Stimulated activated CD8-positive, alpha-beta memory T cell treated with anti-CD3 and anti-CD28 coated beads, Interleukin-2, amount 100 ng/mL, for 1 hour (primary cell): ENCODE results near the gene UFD1.

ENCODE experiments used
- DNase-seq, 2 donors: peaks; one replicate each; pipeline ENCODE4 v3.0.0-alpha.2; 2020; ENCODE audit warnings: low read depth in 2 of 2

Gene UFD1

GRCh38 chr22:19429950-19430889, 48.8 kb downstream of the UFD1 start:
- no peak for DNase-seq

GRCh38 chr22:19424186-19424500, 54.9 kb downstream of the UFD1 start:
- DNase-seq: no peak

- no peak for DNase-seq
These were observed 56.3 kb downstream of the UFD1 start for GRCh38 chr22:19422440-19423301.

GRCh38 chr22:19420321-19420720, 58.7 kb downstream of the UFD1 start:
- no peak for DNase-seq

- no peak for DNase-seq
These were observed 59.4 kb downstream of the UFD1 start for GRCh38 chr22:19419464-19420178.

GRCh38 chr22:19419086-19419463, 59.9 kb downstream of the UFD1 start:
- no peak for DNase-seq

- DNase-seq: no peak
These were observed 66.1 kb downstream of the UFD1 start for GRCh38 chr22:19412923-19413322.

GRCh38 chr22:19412478-19412877, 66.5 kb downstream of the UFD1 start:
- DNase-seq: no peak

- DNase-seq: no peak
These were observed 67.3 kb downstream of the UFD1 start for GRCh38 chr22:19411690-19412045.

- no peak for DNase-seq
These were observed 67.9 kb downstream of the UFD1 start for GRCh38 chr22:19410941-19411689.

GRCh38 chr22:19407649-19408606, 71.1 kb downstream of the UFD1 start:
- no peak for DNase-seq

- DNase-seq: no peak
These were observed 72.1 kb downstream of the UFD1 start for GRCh38 chr22:19406846-19407245.

GRCh38 chr22:19406281-19406811, 72.6 kb downstream of the UFD1 start:
- DNase-seq: no peak

- DNase-seq: no peak
These were observed 73.3 kb downstream of the UFD1 start for GRCh38 chr22:19405652-19406051.

- no peak for DNase-seq
These were observed 73.9 kb downstream of the UFD1 start for GRCh38 chr22:19405133-19405532.

GRCh38 chr22:19404676-19405075, 74.3 kb downstream of the UFD1 start:
- DNase-seq: no peak

GRCh38 chr22:19402642-19403191, 76.3 kb downstream of the UFD1 start:
- no peak for DNase-seq

- no peak for DNase-seq
These were observed 77.5 kb downstream of the UFD1 start for GRCh38 chr22:19401483-19401882.

- no peak for DNase-seq
These were observed 78.1 kb downstream of the UFD1 start for GRCh38 chr22:19400881-19401280.
